DLD1 (cell line): Measurements from ENCODE around the gene SPATA33.
"Not testable (repeated sequence)": the region's sequence is repeated elsewhere in the genome, so short reads cannot be mapped to it uniquely, and the experiment has no call there.

ENCODE experiments used
- in situ Hi-C: cut with HindIII; loops from 2 replicates; pipeline ENCODE4 v1.10.0; 2017; ENCODE audit warnings: low sequenced_read_pairs

The SPATA33 gene

GRCh38 chr16:89691231-89691985, 33.8 kb downstream of the SPATA33 start:
- in situ Hi-C loops = no loop called here

GRCh38 chr16:89691986-89692569, 34.4 kb downstream of the SPATA33 start:
- in situ Hi-C loops = no loop called here

- in situ Hi-C loops = no loop called here
These were observed 35.7 kb downstream of the SPATA33 start for GRCh38 chr16:89693289-89693731.

GRCh38 chr16:89693931-89694783, 36.5 kb downstream of the SPATA33 start:
- in situ Hi-C loops = no loop called here

GRCh38 chr16:89694784-89695085, 37.1 kb downstream of the SPATA33 start:
- in situ Hi-C loops = not testable (repeated sequence)

GRCh38 chr16:89695086-89695874, 37.6 kb downstream of the SPATA33 start:
- in situ Hi-C loops = no loop called here

- in situ Hi-C loops = no loop called here
These were observed 38.4 kb downstream of the SPATA33 start for GRCh38 chr16:89695875-89696669.

- in situ Hi-C loops = no loop called here
These were observed 39.1 kb downstream of the SPATA33 start for GRCh38 chr16:89696670-89697128.

GRCh38 chr16:89697161-89697615, 39.6 kb downstream of the SPATA33 start:
- in situ Hi-C loops = no loop called here

- in situ Hi-C loops = no loop called here
These were observed 40.1 kb downstream of the SPATA33 start for GRCh38 chr16:89697616-89698331.

- in situ Hi-C loops = not testable (repeated sequence)
These were observed 41.1 kb downstream of the SPATA33 start for GRCh38 chr16:89698717-89699116.

GRCh38 chr16:89699629-89700099, 42.0 kb downstream of the SPATA33 start:
- in situ Hi-C loops = not testable (repeated sequence)

GRCh38 chr16:89700100-89700648, 42.5 kb downstream of the SPATA33 start:
- in situ Hi-C loops = no loop called here

GRCh38 chr16:89700649-89701424, 43.2 kb downstream of the SPATA33 start:
- in situ Hi-C loops = no loop called here

- in situ Hi-C loops = no loop called here
These were observed 44.1 kb downstream of the SPATA33 start, which contains the start of gene SPATA2L for GRCh38 chr16:89701425-89702406. SPATA2L (minus strand) TSS chr16:89701705; CDS start chr16:89701232, 473 bp downstream.

- in situ Hi-C loops = no loop called here
These were observed 46.6 kb downstream of the SPATA33 start for GRCh38 chr16:89704281-89704680.

GRCh38 chr16:89705006-89705405, 47.4 kb downstream of the SPATA33 start:
- in situ Hi-C loops = no loop called here
